ENCODE data around the gene FMO2.

FMO2 gene

DNA sequence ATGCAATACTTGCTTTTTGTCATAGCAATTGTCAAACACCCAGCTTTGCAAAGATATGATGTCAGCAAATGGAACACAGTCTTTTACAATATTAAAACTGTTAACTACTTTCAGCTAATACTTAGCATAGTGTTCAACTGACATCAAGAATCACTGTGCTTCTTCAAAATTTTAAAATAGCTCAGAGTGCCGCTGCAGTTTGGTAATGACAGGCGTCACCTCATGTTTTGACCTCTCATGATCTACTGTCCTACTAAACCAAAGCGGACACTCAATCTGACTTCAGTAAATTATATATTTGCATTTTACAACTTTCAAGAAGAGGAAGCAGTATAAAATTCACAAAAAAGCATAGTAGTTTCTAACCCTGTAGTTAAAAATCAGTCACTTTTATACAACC is 65.2 kb downstream of the FMO2 start:
- TF ChIP-seq, protein P1, sequence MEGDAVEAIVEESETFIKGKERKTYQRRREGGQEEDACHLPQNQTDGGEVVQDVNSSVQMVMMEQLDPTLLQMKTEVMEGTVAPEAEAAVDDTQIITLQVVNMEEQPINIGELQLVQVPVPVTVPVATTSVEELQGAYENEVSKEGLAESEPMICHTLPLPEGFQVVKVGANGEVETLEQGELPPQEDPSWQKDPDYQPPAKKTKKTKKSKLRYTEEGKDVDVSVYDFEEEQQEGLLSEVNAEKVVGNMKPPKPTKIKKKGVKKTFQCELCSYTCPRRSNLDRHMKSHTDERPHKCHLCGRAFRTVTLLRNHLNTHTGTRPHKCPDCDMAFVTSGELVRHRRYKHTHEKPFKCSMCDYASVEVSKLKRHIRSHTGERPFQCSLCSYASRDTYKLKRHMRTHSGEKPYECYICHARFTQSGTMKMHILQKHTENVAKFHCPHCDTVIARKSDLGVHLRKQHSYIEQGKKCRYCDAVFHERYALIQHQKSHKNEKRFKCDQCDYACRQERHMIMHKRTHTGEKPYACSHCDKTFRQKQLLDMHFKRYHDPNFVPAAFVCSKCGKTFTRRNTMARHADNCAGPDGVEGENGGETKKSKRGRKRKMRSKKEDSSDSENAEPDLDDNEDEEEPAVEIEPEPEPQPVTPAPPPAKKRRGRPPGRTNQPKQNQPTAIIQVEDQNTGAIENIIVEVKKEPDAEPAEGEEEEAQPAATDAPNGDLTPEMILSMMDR (IDR thresholded peaks at IDR 0.05; ENCODE audit: low read depth, low read length, poor library complexity, severe bottlenecking): no peak
- TF ChIP-seq EZH2phosphoT487 (IDR thresholded peaks at IDR 0.05; ENCODE audit: borderline replicate concordance, low read length): no peak
- no peaks in the 10 kb centered on the region for H4K20me1 ChIP-seq (ENCODE audit: control insufficient read depth, insufficient read depth, low read depth, low read length)
- H3K79me2 ChIP-seq (ENCODE audit: control insufficient read depth, low read length): no peaks in the 10 kb centered on the region
- H3K36me3 ChIP-seq (ENCODE audit: control insufficient read depth, low read length): no peaks in the 10 kb centered on the region
- H3K27me3 ChIP-seq (ENCODE audit: control insufficient read depth, low read length): peaks cover 10% of the 10 kb centered on the region; the same call in 1 of the 2 replicates
- H3K4me3 ChIP-seq (ENCODE audit: low read length): no peak overlapping the region
- no peaks in the 10 kb centered on the region for H3K9me3 ChIP-seq (ENCODE audit: control insufficient read depth, insufficient read depth, low read length)
- H3K4me1 ChIP-seq (ENCODE audit: control insufficient read depth, low read length): peaks cover 19% of the 10 kb centered on the region
- no peaks in the 10 kb centered on the region for H3F3A ChIP-seq (ENCODE audit: control insufficient read depth, insufficient read depth)
- no peaks in the 10 kb centered on the region for H3K9me2 ChIP-seq (replicated peaks; ENCODE audit: control insufficient read depth, low read length)
- H3K27ac ChIP-seq (ENCODE audit: low read depth, low read length): no peak overlapping the region
- no peak overlapping the region for H3K4me2 ChIP-seq (ENCODE audit: low read length)

DNA sequence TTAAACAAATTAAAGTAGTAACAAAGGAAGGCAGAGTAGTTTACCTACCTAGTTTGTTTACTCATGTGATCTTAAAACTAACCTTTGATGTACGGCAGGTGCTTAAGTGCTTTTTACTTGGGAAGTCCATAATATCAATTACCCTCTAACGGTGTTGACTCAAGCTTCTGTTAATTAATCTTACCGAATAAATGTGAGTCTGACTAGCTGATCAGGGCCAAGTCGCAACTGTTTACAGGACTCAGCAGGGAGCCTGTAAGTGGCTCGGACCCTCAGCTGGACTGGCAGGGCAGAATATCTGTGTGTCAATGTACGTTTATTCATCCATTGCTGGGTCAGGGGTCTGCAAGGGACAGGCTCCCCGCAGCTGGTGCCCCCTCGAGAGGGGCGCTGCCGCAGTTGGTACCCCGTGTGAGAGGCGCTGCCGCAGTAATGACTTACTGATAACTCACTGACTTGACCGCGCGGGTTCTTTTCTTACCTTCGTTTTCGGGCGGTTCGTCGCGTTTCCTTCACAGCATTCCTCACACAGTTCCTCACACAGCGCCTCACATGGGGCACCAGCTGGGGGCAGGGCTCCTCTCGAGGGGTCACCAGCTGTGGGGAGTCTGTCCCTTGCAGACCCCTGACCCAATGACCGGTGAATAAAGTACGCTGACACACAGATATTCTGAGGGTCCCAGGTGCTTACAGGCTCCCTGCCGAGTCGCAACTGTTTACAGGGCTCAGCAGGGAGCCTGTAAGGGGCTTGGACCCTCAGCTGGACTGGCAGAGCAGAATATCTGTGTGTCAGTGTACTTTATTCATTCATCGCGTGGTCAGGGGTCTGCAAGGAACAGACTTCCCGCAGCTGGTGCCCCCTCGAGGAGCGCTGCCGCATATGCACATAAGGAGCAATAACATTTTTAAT is 66.2 kb downstream of the FMO2 start:
- Histone ChIP-seq H3K4me1 (ENCODE audit: control insufficient read depth, low read length) (peaks cover 19% of the 10 kb centered on the region), H3K4me3 (ENCODE audit: low read length) (peak overlapping the region; percentile 59), H4K20me1 (ENCODE audit: control insufficient read depth, insufficient read depth, low read depth, low read length) (no peaks in the 10 kb centered on the region), H3K79me2 (ENCODE audit: control insufficient read depth, low read length) (no peaks in the 10 kb centered on the region), H3K9me3 (ENCODE audit: control insufficient read depth, insufficient read depth, low read length) (no peaks in the 10 kb centered on the region), H3K9me2 (replicated peaks; ENCODE audit: control insufficient read depth, low read length) (no peaks in the 10 kb centered on the region), H3K27me3 (ENCODE audit: control insufficient read depth, low read length) (peaks cover 10% of the 10 kb centered on the region; the same call in 1 of the 2 replicates), H3F3A (ENCODE audit: control insufficient read depth, insufficient read depth) (no peaks in the 10 kb centered on the region), H3K27ac (ENCODE audit: low read depth, low read length) (no peak overlapping the region), H3K36me3 (ENCODE audit: control insufficient read depth, low read length) (no peaks in the 10 kb centered on the region), H3K4me2 (ENCODE audit: low read length) (peak overlapping the region; percentile 62)
- TF ChIP-seq, protein P1 (IDR thresholded peaks at IDR 0.05; ENCODE audit: low read depth, low read length, poor library complexity, severe bottlenecking): peak; percentile 58
- TF ChIP-seq EZH2phosphoT487 (IDR thresholded peaks at IDR 0.05; ENCODE audit: borderline replicate concordance, low read length): no peak

DNA sequence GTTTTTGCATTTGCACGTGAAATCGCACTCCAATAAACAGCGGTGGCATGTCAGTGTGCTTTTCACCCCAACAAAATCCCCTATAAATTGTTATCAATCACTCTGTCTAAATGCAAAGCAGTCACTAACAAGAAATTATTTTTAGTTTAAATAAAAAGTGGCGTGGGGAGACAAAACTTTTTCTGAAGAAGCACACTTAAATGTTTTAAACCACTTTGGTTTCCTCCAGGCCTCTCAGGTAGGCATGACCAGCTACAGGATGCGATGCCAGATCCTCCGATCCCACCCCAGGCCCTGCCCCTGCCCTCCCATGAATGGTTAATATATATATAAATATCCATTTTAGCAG is 66.8 kb downstream of the FMO2 start:
- no peaks in the 10 kb centered on the region for H4K20me1 ChIP-seq (ENCODE audit: control insufficient read depth, insufficient read depth, low read depth, low read length)
- no peaks in the 10 kb centered on the region for H3K36me3 ChIP-seq (ENCODE audit: control insufficient read depth, low read length)
- H3K4me1 ChIP-seq (ENCODE audit: control insufficient read depth, low read length): peaks cover 19% of the 10 kb centered on the region
- H3K4me3 ChIP-seq (ENCODE audit: low read length): peak overlapping the region; percentile 59
- H3K9me3 ChIP-seq (ENCODE audit: control insufficient read depth, insufficient read depth, low read length): no peaks in the 10 kb centered on the region
- peak overlapping the region; percentile 62 for H3K4me2 ChIP-seq (ENCODE audit: low read length)
- H3K79me2 ChIP-seq (ENCODE audit: control insufficient read depth, low read length): no peaks in the 10 kb centered on the region
- H3F3A ChIP-seq (ENCODE audit: control insufficient read depth, insufficient read depth): no peaks in the 10 kb centered on the region
- H3K27me3 ChIP-seq (ENCODE audit: control insufficient read depth, low read length): peaks cover 10% of the 10 kb centered on the region; the same call in 1 of the 2 replicates
- TF ChIP-seq, protein P1 (IDR thresholded peaks at IDR 0.05; ENCODE audit: low read depth, low read length, poor library complexity, severe bottlenecking): no peak
- TF ChIP-seq EZH2phosphoT487 (IDR thresholded peaks at IDR 0.05; ENCODE audit: borderline replicate concordance, low read length): no peak
- H3K27ac ChIP-seq (ENCODE audit: low read depth, low read length): no peak overlapping the region
- no peaks in the 10 kb centered on the region for H3K9me2 ChIP-seq (replicated peaks; ENCODE audit: control insufficient read depth, low read length)
